Measurements from ENCODE around the gene DLD. TPM values are rescaled to one million over a fixed set of nuclear protein-coding genes. Genes with fewer than 3 reads are reported as not detected.

DLD gene
- total RNA-seq, 1 donor: 63.9 TPM

DNA sequence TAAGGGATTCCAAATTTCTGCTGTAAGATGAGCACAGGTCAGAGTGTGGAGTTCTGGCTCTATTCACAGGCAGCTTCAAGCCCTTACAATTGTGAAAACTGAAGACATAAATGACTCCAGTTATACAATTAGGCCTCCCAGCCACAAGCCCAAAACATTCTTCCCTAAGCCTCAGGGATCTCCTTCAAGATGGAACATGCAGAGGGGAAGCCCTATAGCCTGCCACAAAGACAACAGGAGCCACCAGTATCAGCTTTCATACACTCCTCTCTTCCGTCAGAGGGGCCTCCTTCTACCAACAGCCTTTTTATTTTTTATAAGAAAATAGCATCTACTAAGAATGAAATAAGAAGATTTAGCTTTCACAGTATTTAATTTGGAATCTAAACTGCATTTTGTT, 46.5 kb downstream of the DLD start:
- TF ChIP-seq CTCF (IDR thresholded peaks at IDR 0.05; ENCODE audit: insufficient read depth, low read depth, low read length): no peak
- DNase-seq (ENCODE audit: low read depth): no peak
- no peak overlapping the region for H3K4me3 ChIP-seq (ENCODE audit: low read depth, low read length)

- peak; percentile 42 for DNase-seq (ENCODE audit: low read depth)
- no peak overlapping the region for H3K4me3 ChIP-seq (ENCODE audit: low read depth, low read length)
- TF ChIP-seq CTCF (IDR thresholded peaks at IDR 0.05; ENCODE audit: insufficient read depth, low read depth, low read length): no peak
These were observed 47.7 kb downstream of the DLD start for GRCh38 chr7:107938456-107939250.

GRCh38 chr7:107939573-107940489, 48.8 kb downstream of the DLD start:
- peak; percentile 57 for DNase-seq (ENCODE audit: low read depth)
- TF ChIP-seq CTCF (IDR thresholded peaks at IDR 0.05; ENCODE audit: insufficient read depth, low read depth, low read length): no peak
- no peak overlapping the region for H3K4me3 ChIP-seq (ENCODE audit: low read depth, low read length)

- no peak overlapping the region for H3K4me3 ChIP-seq (ENCODE audit: low read depth, low read length)
- DNase-seq (ENCODE audit: low read depth): no peak
- TF ChIP-seq CTCF (IDR thresholded peaks at IDR 0.05; ENCODE audit: insufficient read depth, low read depth, low read length): no peak
These were observed 50.0 kb downstream of the DLD start for GRCh38 chr7:107940951-107941350.

- no peak overlapping the region for H3K4me3 ChIP-seq (ENCODE audit: low read depth, low read length)
- no peak for TF ChIP-seq CTCF (IDR thresholded peaks at IDR 0.05; ENCODE audit: insufficient read depth, low read depth, low read length)
- no peak for DNase-seq (ENCODE audit: low read depth)
These were observed 52.0 kb downstream of the DLD start for GRCh38 chr7:107943018-107943417.

DNA sequence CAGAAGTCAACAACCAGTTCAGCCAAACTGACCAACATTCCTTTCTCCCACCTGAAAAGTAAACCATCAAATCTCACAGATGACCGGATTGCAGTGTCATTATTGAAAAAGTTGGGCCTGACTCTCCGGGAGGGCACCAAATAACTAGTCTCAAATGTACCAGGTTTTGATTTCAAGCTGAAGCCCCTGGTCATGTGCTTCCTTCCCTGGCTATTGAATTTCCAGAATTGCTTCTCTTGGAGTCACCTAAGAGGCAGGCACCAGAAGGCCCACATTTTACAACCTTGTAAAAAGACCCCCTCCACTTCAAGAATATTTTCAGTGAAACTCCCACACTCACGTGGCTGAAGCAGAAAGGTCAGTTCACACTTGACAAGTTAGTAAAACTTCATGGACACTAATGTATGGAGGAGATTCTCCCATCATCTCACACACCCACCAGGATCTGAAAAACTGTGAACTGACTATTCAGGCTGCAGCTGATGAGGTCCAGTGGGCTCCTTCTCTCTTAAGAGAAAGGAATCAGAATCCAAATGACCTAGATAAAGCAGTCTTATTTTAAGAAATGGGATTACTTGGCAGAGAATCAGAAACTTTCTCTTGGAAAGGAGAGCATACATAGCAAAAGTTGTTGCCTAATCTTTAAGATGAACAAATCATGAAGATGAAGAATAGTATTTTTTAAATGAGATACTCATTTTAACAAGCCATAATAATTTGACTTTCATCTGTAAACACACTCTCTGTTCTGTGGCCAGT, 53.6 kb downstream of the DLD start:
- no peak overlapping the region for H3K4me3 ChIP-seq (ENCODE audit: low read depth, low read length)
- TF ChIP-seq CTCF (IDR thresholded peaks at IDR 0.05; ENCODE audit: insufficient read depth, low read depth, low read length): no peak
- DNase-seq (ENCODE audit: low read depth): no peak
